OCI-LY7 (cell line): Measurements from ENCODE around the gene ARL4D. TPM values are rescaled to one million over a fixed set of nuclear protein-coding genes. Genes with fewer than 3 reads are reported as not detected.

Source experiments
- BruUV-seq: library from RNA; stranded (reverse); fragments of 400-500 nt; replicated peaks from 2 replicates; lab custom pipeline; 2021; lab: Mats Ljungman, UMichigan
- CTCF ChIA-PET: fragments of 300-600 bp; sonication (Branson Sonifier 250); formaldehyde crosslinking; loops from one replicate; lab custom pipeline; 2022; ENCODE audit warnings: antibody characterized with exemption; ENCODE audit not compliant: unreplicated experiment; lab: Charles Lee
- POLR2A ChIA-PET: fragments of 300-600 bp; sonication (Branson Sonifier 250); formaldehyde crosslinking; loops from one replicate; lab custom pipeline; 2022; ENCODE audit warnings: antibody characterized with exemption; lab: Charles Lee
- DNase-seq: peaks from one replicate; pipeline ENCODE4 v3.0.0-alpha.2; 2015; ENCODE audit warnings: low spot score
- H2AFZ ChIP-seq: fragments of 200-600 bp; sonication (generic), shearing (Covaris generic); 2 replicates; pipeline ENCODE4 v1.6.1; 2014; ENCODE audit warnings: mild to moderate bottlenecking, antibody characterized with exemption, low read length, moderate library complexity
- H3K27ac ChIP-seq: fragments of 200-600 bp; sonication (generic); 2 replicates; pipeline ENCODE4 v1.5.1; 2014; ENCODE audit warnings: mixed run types, low read depth, mild to moderate bottlenecking, moderate library complexity, low read length, inconsistent platforms; ENCODE audit not compliant: poor library complexity, severe bottlenecking
- H3K36me3 ChIP-seq: fragments of 200-600 bp; sonication (generic); 2 replicates; pipeline ENCODE4 v1.6.1; 2014; ENCODE audit warnings: mild to moderate bottlenecking, antibody characterized with exemption, low read length, moderate library complexity, mixed read lengths; ENCODE audit not compliant: insufficient read depth
- H3K4me1 ChIP-seq: fragments of 200-600 bp; sonication (generic); 2 replicates; pipeline ENCODE4 v1.5.1; 2014; ENCODE audit warnings: mild to moderate bottlenecking, low read length; ENCODE audit not compliant: insufficient read depth, poor library complexity, severe bottlenecking
- H3K4me2 ChIP-seq: fragments of 200-600 bp; sonication (generic); 2 replicates; pipeline ENCODE4 v1.6.1; 2014; ENCODE audit warnings: mild to moderate bottlenecking, low read length
- H3K4me3 ChIP-seq: fragments of 200-600 bp; sonication (generic); 2 replicates; pipeline ENCODE4 v1.5.1; 2014; ENCODE audit warnings: mild to moderate bottlenecking, low read depth, low read length; ENCODE audit not compliant: poor library complexity, severe bottlenecking
- H3K79me2 ChIP-seq: fragments of 200-600 bp; sonication (generic); 2 replicates; pipeline ENCODE4 v1.6.1; 2016; ENCODE audit warnings: low read depth, mild to moderate bottlenecking, low read length, moderate library complexity, mixed read lengths; ENCODE audit not compliant: insufficient read depth
- H3K9me2 ChIP-seq: fragments of 200-600 bp; sonication (generic); 2 replicates; pipeline ENCODE4 v1.6.1; 2016; ENCODE audit warnings: mild to moderate bottlenecking, low read length, mixed read lengths; ENCODE audit not compliant: insufficient read depth
- H3K9me3 ChIP-seq: fragments of 200-600 bp; sonication (generic); 2 replicates; pipeline ENCODE4 v1.6.1; 2014; ENCODE audit warnings: mild to moderate bottlenecking, mixed run types, low read length, mixed read lengths
- H4K20me1 ChIP-seq: fragments of 200-600 bp; sonication (generic); 2 replicates; pipeline ENCODE4 v1.6.1; 2014; ENCODE audit warnings: mild to moderate bottlenecking, antibody characterized with exemption, low read length, moderate library complexity, mixed read lengths; ENCODE audit not compliant: insufficient read depth
- EZH2phosphoT487 ChIP-seq: fragments of 200-600 bp; sonication (generic); IDR thresholded peaks from 2 replicates; pipeline ENCODE4 v1.6.1; 2018; ENCODE audit warnings: low read depth, borderline replicate concordance, mild to moderate bottlenecking, mixed run types, antibody characterized with exemption, low read length, moderate library complexity, mixed read lengths
- intact Hi-C: fragments of 100-400 bp; cut with micrococcal nuclease; formaldehyde crosslinking; loops from one replicate; pipeline ENCODE4 v1.10.0; 2022; ENCODE audit not compliant: unreplicated experiment
- total RNA-seq, 2 experiments: library from RNA; depleted of rRNA in 1 of 2; stranded (reverse); fragments of >200 nt in 1 of 2; shearing (Covaris generic) in 1 of 2; gene quantifications; 2 replicates each; pipeline ENCODE4 v1.2.3, GENCODE V29; 2014 to 2022
- TF ChIP-seq, protein P1 (sequence below): fragments of 200-600 bp; sonication (generic); conservative IDR thresholded peaks from 2 replicates; pipeline ENCODE4 v1.5.1; 2014; ENCODE audit warnings: mild to moderate bottlenecking, antibody characterized with exemption, low read length, moderate library complexity, mixed read lengths

The ARL4D gene
- total RNA-seq, 2 experiments from 2014 or later = 0.72 to 1.4 TPM

DNA sequence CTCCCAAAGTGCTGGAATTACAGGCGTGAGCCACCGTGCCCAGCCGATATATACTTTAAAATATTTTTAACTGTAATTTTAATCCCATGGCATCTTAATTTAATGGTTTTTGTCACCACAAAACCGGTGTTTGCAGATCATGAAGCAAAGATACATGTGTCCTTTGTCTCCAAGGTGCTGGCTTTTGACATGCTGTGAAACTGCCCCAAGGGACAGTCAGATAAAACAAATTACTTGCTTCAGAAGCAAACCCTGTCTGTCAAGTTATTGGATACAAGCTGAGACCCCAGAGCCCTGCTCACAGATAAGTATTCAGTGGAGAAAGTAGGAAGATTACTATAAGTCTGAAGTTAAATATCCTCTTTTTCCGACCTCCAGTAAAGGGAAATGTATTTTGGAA, 39.8 kb downstream of the ARL4D start:
- H2AFZ ChIP-seq = no peak overlapping the region
- H3K36me3 ChIP-seq = no peaks in the 10 kb centered on the region
- DNase-seq = no peak
- H3K27ac ChIP-seq = no peak overlapping the region
- no peak overlapping the region for H3K4me2 ChIP-seq
- no TSS peak for BruUV-seq
- H3K9me2 ChIP-seq = no peaks in the 10 kb centered on the region
- CTCF ChIA-PET = no interaction called here
- intact Hi-C loops = no loop called here
- H3K4me3 ChIP-seq = no peak overlapping the region
- no peaks in the 10 kb centered on the region for H3K4me1 ChIP-seq
- no peaks in the 10 kb centered on the region for H4K20me1 ChIP-seq
- TF ChIP-seq, protein P1, sequence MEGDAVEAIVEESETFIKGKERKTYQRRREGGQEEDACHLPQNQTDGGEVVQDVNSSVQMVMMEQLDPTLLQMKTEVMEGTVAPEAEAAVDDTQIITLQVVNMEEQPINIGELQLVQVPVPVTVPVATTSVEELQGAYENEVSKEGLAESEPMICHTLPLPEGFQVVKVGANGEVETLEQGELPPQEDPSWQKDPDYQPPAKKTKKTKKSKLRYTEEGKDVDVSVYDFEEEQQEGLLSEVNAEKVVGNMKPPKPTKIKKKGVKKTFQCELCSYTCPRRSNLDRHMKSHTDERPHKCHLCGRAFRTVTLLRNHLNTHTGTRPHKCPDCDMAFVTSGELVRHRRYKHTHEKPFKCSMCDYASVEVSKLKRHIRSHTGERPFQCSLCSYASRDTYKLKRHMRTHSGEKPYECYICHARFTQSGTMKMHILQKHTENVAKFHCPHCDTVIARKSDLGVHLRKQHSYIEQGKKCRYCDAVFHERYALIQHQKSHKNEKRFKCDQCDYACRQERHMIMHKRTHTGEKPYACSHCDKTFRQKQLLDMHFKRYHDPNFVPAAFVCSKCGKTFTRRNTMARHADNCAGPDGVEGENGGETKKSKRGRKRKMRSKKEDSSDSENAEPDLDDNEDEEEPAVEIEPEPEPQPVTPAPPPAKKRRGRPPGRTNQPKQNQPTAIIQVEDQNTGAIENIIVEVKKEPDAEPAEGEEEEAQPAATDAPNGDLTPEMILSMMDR = no peak
- no peak for TF ChIP-seq EZH2phosphoT487
- H3K9me3 ChIP-seq = no peaks in the 10 kb centered on the region
- H3K79me2 ChIP-seq = no peaks in the 10 kb centered on the region
- POLR2A ChIA-PET = interaction anchor here (0.6 kb wide), 1 partner anchor 39 kb away, joined by 7 read pairs; no protein-coding TSS in a partner anchor

DNA sequence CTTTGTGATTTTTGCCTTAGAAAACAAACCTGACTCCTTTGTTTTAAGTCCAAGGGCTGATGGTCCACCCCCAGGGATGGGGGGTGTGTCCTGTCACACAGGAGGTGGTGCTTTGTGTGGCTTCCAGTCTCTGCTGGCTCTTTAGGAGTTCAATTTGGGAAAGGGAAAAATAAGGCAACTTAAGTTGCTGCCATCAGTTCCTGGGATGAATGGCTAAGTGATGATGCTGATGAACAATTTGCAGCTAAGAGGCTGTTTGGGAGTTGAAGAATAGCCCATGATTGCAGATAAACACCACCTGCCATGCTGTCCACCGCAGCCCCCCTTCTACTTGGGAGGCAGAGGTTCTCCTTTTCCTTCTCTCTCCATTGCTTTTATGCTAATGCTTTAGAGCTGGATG, 40.2 kb downstream of the ARL4D start:
- ChIA-PET POLR2A (no interaction called here), CTCF (no interaction called here)
- intact Hi-C loops = no loop called here
- no peak overlapping the region for H3K27ac ChIP-seq
- no peaks in the 10 kb centered on the region for H4K20me1 ChIP-seq
- DNase-seq = no peak
- H3K4me3 ChIP-seq = no peak overlapping the region
- H3K9me3 ChIP-seq = no peaks in the 10 kb centered on the region
- H2AFZ ChIP-seq = no peak overlapping the region
- H3K36me3 ChIP-seq = no peaks in the 10 kb centered on the region
- BruUV-seq = no TSS peak
- no peaks in the 10 kb centered on the region for H3K4me1 ChIP-seq
- no peak overlapping the region for H3K4me2 ChIP-seq
- H3K9me2 ChIP-seq = no peaks in the 10 kb centered on the region
- H3K79me2 ChIP-seq = no peaks in the 10 kb centered on the region
- TF ChIP-seq, protein P1 = no peak
- TF ChIP-seq EZH2phosphoT487 = no peak

DNA sequence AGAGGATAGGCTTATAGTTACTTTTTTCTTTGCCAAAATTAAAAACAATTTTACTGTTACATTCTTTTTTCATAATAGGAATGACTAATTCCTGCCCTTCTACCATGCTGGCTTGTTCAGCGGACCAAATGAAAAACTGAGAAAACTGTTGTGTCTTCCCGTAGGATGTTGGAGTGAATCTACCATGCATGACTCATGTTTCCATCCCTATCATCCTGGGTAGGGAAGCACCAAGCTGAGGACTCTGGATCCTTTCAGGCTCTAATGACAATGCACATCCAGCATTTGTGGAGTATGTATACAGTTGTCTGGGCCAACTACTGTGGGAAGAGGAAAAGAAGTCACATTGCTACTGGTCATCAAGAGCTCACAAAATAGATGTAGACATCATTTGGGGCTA, 43.9 kb downstream of the ARL4D start:
- no peaks in the 10 kb centered on the region for H4K20me1 ChIP-seq
- H3K9me3 ChIP-seq = no peaks in the 10 kb centered on the region
- BruUV-seq = no TSS peak
- no peak overlapping the region for H3K4me2 ChIP-seq
- no peaks in the 10 kb centered on the region for H3K4me1 ChIP-seq
- no peak overlapping the region for H3K27ac ChIP-seq
- ChIA-PET CTCF (no interaction called here), POLR2A (interaction anchor here (1.0 kb wide), 1 partner anchor 9 kb away, joined by 4 read pairs; no protein-coding TSS in a partner anchor)
- H3K4me3 ChIP-seq = no peak overlapping the region
- H3K79me2 ChIP-seq = no peaks in the 10 kb centered on the region
- H3K9me2 ChIP-seq = no peaks in the 10 kb centered on the region
- DNase-seq = no peak
- TF ChIP-seq, protein P1 = no peak
- no peak for TF ChIP-seq EZH2phosphoT487
- intact Hi-C loops = no loop called here
- no peaks in the 10 kb centered on the region for H3K36me3 ChIP-seq
- H2AFZ ChIP-seq = no peak overlapping the region
